ENCODE data around the gene MAPK10.

Gene MAPK10

DNA sequence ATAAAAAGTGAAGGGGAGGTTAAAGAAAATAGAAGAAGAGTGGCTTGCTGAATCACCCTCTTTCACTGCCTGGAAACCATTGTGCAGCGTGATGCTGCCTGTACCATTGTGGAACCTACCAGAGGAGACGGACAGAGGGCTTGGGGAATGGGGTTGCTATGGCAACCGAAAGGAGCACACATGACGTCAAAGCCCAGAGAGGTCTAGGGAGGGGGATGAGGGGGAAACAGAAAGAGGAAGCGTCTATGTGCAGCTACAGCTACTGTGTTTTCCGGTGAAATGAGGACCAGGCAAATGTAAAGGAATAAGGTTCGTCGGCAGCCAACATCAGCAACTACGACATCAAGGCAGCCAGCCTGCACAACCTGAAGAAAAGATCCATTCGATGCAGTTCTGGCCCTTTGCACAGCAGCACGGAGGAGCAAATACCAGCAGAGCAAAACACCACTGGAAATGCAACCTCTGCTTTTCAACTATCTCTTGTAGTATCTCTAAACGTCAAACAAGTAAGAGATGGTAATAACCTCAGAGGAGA lies at the start of gene MAPK10:
MAPK10 (minus strand) TSS at position 110 of the 535 bp plus-strand sequence.
- DNase-seq: peak; percentile 90

DNA sequence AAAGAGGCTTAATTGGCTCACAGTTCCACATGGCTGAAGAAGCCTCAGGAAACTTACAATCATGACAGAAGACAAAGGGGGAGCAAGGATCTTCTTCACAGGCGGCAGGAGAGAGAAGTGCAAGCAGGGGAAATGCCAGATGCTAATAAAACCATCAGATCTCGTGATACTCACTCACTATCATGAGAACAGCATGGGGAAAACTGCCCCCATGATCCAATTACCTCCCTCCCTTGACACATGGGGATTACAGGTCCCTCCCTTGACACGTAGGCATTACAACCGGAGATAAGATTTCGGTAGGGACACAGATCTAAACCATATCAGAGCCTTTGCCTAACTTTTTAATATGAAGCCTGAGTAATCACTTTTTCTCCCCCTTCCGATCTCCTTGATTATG lies 43.7 kb upstream of the MAPK10 start:
- DNase-seq: no peak

DNA sequence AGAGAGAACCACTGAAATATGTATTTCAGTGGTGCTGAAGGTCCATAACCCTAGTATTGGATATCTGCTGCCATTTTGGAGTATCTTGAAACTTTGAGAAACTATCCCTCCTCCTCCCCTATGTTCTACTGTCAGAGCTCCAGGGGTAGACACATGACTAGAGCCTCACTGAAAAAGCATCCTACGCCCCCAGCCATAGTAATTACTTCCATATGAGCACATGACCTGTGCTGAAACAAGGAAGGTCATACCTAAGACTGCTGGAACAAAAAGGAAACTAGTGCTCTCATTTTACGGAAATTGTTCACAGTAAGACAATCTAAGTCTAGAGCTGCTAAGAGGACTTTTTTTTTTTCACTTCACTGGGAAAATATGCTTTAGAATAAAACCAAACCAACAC lies 42.0 kb upstream of the MAPK10 start:
- no peak for DNase-seq

DNA sequence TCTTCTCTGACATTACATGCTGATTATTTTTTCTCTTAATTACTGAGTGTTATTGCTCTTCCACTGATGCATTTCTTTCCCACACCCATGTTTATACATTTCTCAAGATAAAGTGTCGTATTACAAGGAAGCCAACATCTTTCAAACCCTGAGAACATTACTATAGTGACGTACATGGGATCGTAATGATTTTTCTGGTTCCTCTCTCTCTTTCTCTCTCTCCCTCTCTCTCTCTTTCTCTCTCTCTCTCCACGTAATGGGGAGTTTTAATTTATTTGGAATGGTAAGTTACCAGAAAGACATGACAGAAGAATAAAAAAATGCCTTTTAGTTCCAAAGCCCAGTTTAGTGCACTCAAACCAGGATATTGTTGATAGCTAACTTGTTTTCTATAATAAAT lies 40.4 kb upstream of the MAPK10 start:
- no peak for DNase-seq

DNA sequence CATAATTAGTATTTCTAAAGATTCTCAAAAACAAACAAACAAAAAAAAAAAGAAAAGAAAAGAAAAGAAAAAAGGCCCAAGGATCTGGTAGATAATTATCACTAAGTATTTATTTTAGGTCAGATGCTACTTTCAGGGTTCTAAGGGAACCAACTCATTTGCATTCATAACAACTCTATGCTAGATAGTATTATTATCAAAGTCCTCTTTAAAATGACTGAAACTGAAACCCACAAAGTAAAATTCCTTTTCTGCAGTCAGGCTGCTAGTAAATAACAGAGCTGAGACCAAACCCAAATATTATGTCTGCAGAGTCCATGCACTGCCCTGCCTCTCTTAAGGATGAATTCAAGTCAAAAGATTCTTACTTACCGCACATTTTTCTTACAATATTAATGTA lies 38.3 kb upstream of the MAPK10 start:
- no peak for DNase-seq

DNA sequence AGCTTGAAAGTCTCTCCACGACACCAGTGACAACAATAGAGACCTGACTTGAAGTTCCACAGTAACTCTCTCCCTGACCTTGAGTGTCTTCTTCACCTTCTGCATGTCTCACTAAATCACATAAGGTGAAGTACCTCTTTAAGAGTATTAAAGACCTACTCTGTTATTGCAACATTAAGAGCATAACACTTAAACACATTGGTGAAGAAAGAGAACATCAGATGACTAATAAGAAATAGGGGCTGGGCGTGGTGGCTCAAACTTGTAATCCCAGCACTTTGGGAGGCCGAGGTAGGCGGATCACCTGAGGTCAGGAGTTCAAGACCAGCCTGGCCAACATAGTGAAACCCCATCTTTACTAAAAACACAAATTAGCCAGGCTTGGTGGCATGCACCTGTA lies 33.9 kb upstream of the MAPK10 start:
- DNase-seq: no peak

DNA sequence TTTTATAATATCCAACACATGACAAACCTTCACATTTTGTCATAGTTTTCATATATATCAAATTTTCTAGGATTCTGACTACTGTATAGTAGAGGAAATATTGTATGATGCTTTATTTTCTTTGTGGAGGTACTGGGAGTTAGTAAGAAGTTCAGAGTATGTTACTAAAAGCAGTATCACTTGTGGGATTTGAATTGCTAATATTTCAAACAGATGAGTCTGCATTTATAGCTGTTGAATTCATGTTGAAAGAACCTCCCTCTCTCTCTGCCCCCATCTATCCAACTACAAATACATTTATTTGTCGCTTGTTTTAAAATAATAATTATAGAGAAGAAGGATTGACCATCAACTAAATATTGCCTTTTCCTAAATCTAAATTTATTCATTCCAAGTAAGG lies 29.8 kb upstream of the MAPK10 start:
- DNase-seq: no peak

DNA sequence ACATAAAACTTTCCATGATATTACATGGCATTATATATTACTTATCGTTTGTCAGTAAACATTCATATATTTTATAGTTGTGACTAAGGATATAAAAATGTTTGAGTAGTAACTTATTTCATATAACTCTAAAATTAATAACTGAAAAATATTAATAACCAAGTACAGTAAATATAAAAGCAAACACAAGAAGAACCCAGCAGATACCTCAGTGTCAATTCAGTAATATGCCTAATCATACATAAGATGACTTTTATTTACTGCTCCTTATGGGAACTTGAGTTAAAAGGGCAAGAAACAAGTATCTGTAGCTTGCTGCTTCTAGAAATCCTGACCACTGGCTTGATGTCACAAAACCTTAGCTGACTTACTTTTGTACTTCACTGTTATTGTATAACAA lies 28.4 kb upstream of the MAPK10 start:
- DNase-seq: no peak

DNA sequence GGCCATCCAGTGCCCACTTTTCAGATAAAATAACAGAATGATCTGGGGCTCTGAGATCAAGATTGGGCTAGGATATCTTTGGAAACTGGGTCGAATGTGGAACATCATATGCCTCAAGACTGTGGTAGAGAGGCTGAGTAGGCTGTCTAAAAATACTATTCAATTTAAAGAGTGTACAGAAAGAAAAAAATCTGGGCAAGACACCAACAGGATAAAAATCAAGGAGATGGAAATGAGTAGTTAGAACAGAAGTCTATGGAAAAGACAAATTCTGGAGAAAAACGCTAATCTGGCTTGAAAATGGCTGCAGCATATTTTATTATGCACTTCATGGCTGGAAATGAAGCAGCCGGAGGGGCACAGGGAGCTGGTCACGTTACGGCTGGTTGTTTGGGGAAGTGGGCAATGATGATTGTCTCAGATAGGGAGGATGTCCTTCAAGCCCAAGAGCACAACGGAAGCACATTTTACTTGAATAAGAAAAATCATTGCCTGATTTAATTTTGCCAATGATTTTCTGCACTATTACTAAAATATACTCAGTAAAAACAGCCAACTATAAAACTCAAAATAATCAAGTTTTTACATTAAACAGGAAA lies 27.1 kb upstream of the MAPK10 start:
- no peak for DNase-seq

DNA sequence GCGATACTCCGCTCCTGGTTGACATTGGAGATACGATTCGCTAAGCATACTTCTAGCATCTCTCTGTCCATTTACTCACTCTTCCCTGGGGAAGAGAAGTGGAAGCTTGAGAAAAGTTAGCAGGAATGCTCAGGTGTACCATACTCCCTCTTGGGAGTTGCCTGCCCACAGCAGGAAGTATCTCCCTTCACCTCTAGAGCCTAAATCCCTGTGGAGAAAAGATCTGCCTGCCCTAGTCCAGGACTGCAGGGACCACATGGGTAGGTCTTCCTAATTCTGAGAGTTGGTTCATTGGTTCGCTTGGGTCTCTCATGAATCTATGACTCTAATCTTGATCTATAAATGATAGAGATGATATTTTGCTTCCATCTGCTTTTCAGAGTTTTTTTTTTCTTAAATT lies 26.3 kb upstream of the MAPK10 start:
- no peak for DNase-seq

DNA sequence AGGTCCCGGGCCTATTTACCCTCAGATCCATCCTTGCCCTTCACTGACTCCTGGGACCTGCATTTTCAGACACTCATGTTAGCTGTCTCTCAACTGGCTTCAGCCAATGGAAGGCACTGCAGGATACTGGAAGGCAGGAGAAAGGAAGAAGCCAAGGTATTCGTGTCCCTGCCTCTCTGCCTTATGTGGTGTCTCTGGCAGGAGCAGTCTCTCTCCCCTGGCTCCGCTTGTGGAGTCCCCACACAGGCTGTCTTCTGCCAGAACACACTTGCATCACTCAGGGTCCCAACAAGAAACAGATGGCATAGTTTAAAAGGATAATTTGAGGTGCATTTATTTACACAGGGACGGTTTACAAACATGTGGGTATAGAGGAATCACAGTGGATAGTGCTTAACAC lies 21.6 kb upstream of the MAPK10 start:
- DNase-seq: no peak

DNA sequence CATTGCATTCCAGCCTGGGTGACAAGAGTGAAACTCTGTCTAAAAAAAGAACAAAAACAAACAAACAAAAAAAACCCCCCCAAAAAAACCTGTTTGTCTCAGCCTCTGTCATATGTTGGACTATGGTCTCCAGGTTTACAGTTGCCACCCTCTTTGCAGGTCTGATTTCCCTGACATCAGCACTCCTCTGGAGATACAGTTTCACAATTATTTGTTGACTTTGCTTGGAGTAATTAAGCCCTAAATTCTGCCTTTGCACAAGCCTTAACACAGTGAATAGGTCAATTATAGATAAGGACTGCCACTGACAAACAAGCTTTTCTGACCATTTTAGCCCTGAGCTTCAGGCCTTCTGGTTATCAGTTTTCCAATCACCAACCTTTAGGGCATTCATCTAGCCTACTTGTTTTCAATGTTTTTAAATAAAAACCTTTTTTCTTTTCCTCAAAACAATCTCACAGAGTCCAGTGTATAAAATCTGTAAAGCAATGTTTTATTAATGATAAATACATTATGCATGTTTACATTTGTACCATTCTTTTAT lies 20.4 kb upstream of the MAPK10 start:
- peak; percentile 15 for DNase-seq

DNA sequence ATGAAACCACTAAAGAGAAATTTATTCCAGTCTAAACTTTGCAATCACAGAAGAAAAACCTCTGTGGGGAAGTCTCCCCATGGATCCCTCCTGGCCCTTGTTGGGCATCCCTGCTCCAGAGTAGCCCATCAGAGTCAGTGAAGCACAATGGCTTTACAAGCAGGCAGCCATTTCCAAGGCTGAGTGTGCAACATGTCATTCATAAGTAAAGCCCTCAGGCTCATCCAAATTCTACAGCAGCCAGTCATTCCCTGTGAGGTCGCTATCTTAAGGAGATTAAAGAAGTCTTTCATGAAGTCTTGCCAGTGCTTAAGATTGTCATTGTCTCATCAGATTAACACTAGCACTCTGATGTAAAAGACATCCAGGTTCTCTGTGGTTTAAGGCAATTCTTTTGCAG lies 17.0 kb upstream of the MAPK10 start:
- no peak for DNase-seq

DNA sequence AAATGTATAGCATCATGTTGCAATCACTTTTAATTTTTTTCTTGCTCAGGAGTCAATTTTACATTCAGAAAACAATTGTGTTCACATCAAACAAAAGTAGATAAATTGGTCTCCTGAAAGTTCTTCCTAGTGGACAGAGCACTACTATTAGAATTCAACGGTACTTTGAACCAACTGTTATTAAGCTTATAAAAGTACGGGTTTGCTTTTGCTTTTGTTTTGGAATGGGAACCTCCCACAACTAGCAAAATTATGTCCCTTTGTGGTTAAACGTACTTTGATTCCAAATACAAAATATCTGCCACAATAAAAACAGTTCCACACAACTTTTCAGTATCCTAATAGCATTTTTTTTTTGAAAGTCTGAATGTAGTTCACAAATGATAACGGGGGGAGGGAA lies 8.6 kb upstream of the MAPK10 start:
- DNase-seq: no peak

DNA sequence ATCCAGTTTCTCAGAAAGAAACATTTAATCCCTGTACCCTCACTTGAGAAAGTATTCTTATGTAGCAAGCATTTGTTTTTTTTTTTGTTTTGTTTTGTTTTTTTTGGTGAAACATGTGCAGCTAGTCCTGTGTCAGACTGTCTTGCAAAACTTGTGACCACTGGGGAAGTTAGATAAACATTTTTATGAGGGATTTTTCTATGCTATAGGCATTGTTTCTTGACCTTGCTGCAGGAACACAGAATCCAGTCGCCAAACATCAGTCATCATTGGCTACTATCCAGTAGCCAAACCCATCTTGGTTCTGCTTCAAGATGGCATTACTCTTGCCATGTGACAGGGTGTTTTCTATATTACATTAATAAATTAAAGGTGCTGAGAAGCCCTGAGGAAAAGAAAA lies 7.7 kb upstream of the MAPK10 start:
- DNase-seq: no peak

DNA sequence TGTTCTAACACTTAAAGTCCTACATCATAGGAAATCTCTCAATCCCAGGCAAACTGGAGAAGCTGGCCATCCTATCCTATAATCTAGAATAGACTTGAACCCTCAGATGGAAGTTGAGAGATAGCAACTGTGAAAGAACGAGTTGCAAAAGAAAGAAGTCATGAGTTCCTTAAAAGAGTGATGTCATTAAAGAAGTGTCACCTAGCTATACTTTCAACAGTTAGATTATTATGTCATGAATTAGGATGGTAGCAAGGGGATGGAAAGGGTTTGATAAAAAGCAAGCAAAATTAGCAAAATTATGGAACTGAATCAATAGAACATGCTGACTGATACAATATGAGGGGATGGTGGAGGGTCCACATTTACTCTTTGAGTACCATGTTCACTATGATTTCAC lies 7.1 kb upstream of the MAPK10 start:
- DNase-seq: no peak

DNA sequence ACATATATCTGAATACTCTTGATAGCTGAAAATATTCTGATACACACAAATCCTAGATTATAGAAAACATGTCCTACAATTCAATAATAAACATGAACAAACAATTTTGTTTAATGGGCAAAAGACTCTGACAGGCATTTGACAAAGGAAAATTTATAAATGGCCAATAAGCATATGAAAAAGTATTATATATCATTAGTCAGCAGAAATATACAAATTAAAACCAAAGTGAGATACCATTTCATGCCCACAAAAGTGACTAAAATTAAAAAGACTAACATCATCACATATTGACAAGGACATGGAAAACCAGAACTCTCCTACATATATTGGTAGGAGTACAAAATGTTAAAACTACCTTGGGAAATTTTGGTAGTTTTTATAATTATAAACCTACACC lies 2.7 kb upstream of the MAPK10 start:
- DNase-seq: no peak

DNA sequence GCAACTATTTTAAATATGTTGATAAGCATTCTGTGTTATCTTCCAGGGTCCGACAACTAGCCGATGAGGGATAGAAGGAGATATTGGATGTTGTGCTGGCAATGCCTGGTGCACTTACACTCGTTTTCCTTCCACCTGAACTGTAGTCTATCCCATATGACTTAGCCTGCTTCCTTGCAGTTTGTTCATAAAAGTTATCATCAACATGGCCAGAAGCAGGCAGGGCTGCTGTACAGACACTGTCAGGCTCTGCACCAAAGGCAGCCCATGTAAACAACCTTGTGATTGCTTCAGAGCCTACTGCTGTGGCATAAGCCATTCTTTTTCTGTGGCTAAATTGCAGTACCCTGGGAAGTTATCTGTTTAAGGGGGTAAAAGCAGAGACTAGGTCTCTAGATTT lies 1.6 kb downstream of the MAPK10 start:
- no peak for DNase-seq

DNA sequence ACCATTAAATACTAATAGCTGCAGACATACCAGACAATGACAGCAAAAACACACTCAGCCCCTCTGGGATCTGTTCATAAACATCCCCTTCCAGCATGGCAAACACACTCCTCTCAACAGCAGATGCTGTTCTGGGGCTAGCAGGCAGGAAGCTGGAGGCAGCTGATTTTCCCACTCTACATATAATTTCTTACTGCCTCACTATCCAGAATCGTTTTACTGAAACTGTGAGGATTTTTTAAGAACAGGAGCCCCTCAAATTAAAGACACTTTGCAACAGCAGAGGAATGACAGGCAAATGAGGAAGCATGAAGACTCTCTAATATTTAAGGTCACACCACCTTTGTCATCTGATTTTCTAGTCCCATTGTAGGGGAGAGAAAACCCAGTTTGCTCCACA lies 2.2 kb downstream of the MAPK10 start:
- peak; percentile 11 for DNase-seq

DNA sequence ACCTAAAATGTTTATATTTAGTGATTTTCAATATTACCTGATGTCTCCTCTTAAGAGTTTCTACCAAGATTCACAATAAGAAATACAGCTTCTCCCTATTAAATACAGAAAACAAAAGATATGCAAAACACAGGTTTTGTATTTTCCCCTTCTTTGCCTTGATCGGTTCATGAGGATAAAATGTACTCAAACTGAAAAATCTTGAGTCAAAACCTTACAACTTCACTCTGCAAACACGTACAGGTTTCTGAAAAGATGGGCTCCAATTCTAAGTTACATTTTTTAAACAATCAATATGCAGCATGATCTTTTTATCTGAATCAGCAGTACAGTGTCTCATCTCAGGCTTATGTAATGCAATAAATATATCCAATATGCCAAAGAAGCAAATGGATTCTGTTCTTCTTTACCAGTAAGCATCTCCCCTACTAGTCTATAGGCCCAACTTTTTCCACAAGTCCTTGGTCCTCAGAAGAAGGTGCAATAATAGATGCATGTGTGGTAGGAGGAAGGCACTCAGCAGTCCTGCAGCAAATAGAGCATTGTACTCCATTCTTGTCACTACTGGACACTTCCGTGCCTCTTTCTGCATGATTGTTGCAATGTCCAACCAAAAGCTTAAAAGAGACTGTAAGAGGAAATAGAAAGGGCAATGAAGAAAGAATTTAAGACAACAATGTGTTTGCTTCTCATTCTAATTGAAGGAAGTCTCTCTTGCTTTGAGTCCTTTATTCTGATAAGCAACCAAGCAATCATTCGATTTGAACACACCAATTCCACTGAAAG lies 3.2 kb downstream of the MAPK10 start:
- no peak for DNase-seq

DNA sequence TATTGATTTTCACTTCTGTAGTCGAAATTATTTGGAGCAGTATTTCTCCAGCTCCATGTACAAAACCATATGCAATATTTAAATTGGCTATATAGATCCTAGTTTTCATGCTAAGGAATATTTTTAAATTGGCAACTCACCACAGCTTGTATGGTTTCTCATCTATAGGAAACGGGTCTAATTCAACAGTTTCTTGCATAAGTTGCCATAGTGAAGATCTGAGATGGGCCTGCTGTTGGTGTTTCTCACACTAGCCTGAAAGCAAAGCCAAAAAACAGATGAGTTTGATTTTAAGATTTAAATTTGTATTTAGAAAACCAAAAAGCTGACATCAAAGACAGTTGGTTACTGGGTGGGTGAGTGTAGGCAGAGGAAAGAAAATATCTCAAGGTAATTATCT lies 5.5 kb downstream of the MAPK10 start:
- DNase-seq: no peak

DNA sequence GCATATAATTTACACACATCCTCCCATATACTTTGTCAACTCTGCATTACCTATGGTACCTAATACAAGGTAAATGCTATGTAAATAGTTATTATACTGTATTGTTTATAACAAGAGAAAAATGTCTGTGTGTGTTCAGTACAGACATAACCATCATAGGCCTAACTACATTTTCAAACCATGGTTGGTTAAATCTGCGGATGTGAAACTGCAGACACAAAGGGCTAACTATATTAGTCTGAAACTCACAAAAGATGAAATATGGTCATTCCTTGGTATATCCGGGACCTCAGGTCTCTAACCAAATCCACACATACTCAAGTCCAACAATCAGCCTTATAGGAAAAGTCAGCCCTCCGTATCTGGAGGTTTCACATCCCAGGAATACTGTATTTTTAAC lies 13.5 kb downstream of the MAPK10 start:
- no peak for DNase-seq

DNA sequence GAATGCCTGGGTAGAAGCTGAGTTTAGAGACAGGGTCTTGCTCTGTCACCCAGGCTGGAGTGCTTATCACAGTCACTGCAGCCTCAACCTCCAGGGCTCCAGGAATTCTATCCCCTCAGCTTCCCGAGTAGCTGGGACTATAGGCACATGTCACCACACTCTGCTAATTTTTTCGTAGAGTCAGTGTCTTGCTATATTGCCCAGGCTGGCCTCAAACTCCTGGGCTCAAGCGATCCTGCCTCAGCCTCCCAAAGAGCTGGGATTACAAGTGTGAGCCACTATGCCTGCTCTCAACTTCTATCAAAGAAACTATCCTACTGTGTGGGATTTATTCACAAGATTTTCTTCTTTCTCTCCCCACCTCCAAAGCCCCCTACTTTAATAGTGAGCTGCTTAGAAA lies 15.7 kb downstream of the MAPK10 start:
- no peak for DNase-seq

DNA sequence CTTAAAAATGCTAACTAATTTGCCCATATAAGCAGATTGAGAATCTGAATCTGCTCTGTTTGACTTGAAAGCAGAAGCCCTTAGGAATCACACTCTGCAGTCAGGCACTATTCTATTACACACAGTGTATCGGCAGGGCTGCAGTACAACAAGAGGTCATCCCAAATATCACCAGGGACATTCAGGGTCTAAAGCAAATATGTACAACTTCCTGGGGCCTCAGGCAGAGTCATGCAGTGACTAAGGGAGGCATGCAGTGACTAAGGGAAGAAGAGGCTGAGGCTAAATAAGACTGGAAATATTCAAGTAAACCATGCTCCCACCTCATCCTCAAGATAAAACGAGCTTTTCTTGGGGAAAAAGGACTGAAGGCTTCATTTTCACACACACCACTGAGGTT lies 20.9 kb downstream of the MAPK10 start:
- no peak for DNase-seq

DNA sequence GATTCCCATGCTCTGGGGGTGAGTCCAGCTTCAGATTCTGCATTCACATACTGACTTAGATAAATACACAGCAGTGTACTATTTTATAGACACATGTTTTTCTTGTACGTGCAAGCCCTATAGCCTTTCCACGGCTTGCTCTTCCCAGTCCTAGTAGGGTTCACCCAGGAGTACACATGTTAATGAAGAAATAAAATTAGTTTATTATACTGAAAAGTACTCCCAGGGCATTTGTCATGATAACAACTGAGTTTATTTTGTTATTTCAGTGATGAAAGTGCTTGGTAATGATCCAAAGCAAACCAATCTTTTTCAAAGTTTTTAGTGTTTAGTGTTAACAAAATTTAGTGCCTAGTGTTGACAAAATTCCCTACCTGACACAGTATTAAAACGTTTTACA lies 21.3 kb downstream of the MAPK10 start:
- no peak for DNase-seq

Measured in NCI-H2029 treated with DMSO at 0.1 percent for 48 hours (cell line).